Panc1 (cell line): ENCODE measurements around the gene DCTN2. TPM values are rescaled to one million over a fixed set of nuclear protein-coding genes. Genes with fewer than 3 reads are reported as not detected.

Experiments
- ATAC-seq: fragments of 200-7000 bp; cut with Tn5 transposase; 2 replicates; pipeline ENCODE4 v1.9.1; 2020; ENCODE audit warnings: mild to moderate bottlenecking, moderate library complexity
- BruUV-seq: library from RNA; stranded (reverse); fragments of 400-500 nt; replicated peaks from 2 replicates; lab custom pipeline; 2021; lab: Mats Ljungman, UMichigan
- CTCF ChIA-PET: fragments of 300-600 bp; sonication (Branson Sonifier 250); formaldehyde crosslinking; loops from one replicate; lab custom pipeline; 2022; ENCODE audit warnings: antibody characterized with exemption; lab: Charles Lee
- POLR2A ChIA-PET: fragments of 300-600 bp; sonication (Branson Sonifier 250); formaldehyde crosslinking; loops from one replicate; lab custom pipeline; 2022; ENCODE audit warnings: antibody characterized with exemption; lab: Charles Lee
- DNase-seq: peaks from one replicate; pipeline ENCODE4 v3.0.0-alpha.2; 2010; ENCODE audit warnings: low read depth, low spot score
- H3K27ac ChIP-seq: 2 replicates; pipeline ENCODE4 v1.5.1; 2011; ENCODE audit warnings: mild to moderate bottlenecking, low read length, inconsistent platforms
- H3K27me3 ChIP-seq: fragments of 200-500 bp; sonication (Bioruptor generic); 2 replicates; pipeline ENCODE4 v1.6.0; 2014; ENCODE audit warnings: low read length, inconsistent platforms; ENCODE audit not compliant: control insufficient read depth, insufficient read depth
- H3K36me3 ChIP-seq: fragments of 200-500 bp; sonication (Bioruptor generic); 2 replicates; pipeline ENCODE4 v1.5.1; 2014; ENCODE audit warnings: inconsistent platforms, mild to moderate bottlenecking, low read length, moderate library complexity; ENCODE audit not compliant: control insufficient read depth, insufficient read depth
- H3K4me1 ChIP-seq: 2 replicates; pipeline ENCODE4 v1.5.1; 2011; ENCODE audit warnings: inconsistent platforms, mild to moderate bottlenecking, low read length, moderate library complexity; ENCODE audit not compliant: control insufficient read depth, insufficient read depth
- H3K4me3 ChIP-seq, 2 experiments: 2 replicates each; pipeline ENCODE4 v1.5.1; 2011 to 2012; ENCODE audit warnings: low read depth in 2 of 2, low read length in 2 of 2, mild to moderate bottlenecking in 2 of 2, inconsistent platforms in 1 of 2, moderate library complexity in 1 of 2
- H3K9me3 ChIP-seq: fragments of 200-500 bp; sonication (Bioruptor generic); 2 replicates; pipeline ENCODE4 v1.5.1; 2014; ENCODE audit warnings: low read depth, mild to moderate bottlenecking, inconsistent platforms, low read length, moderate library complexity; ENCODE audit not compliant: control insufficient read depth, insufficient read depth
- POLR2AphosphoS5 ChIP-seq: IDR thresholded peaks from 2 replicates; pipeline ENCODE4 v1.6.1; 2012; ENCODE audit warnings: mild to moderate bottlenecking, low read depth, low read length, moderate library complexity
- SIN3A ChIP-seq: IDR thresholded peaks from 2 replicates; pipeline ENCODE4 v1.6.1; 2012; ENCODE audit warnings: low read depth, mild to moderate bottlenecking, low read length, moderate library complexity, borderline replicate concordance; ENCODE audit not compliant: insufficient read depth
- TCF7L2 ChIP-seq: IDR thresholded peaks from 2 replicates; pipeline ENCODE4 v1.6.1; 2011; ENCODE audit warnings: mild to moderate bottlenecking, low read depth, low read length, inconsistent platforms
- in situ Hi-C: cut with HindIII; loops from 2 replicates; pipeline ENCODE4 v1.10.0; 2016; ENCODE audit warnings: low sequenced_read_pairs, low pct_unique_long_range_greater_than_20kb
- intact Hi-C: fragments of 100-400 bp; cut with micrococcal nuclease; formaldehyde crosslinking; loops from one replicate; pipeline ENCODE4 v1.10.0; 2022; ENCODE audit not compliant: unreplicated experiment
- total RNA-seq: library from RNA; stranded (reverse); gene quantifications from one replicate; pipeline ENCODE4 v1.2.1, GENCODE V29; 2021; ENCODE audit not compliant: unreplicated experiment
- TF ChIP-seq, protein P1 (sequence below), 2 experiments: IDR thresholded peaks; 2 replicates each; pipeline ENCODE4 v1.6.1; 2011 to 2012; ENCODE audit warnings: low read depth in 2 of 2, control low read depth in 1 of 2, low read length in 1 of 2, mild to moderate bottlenecking in 1 of 2, moderate library complexity in 1 of 2; ENCODE audit not compliant: insufficient read depth in 1 of 2
- TF ChIP-seq, protein P2 (sequence below): fragments of 450-650 bp; IDR thresholded peaks from 2 replicates; pipeline ENCODE4 v1.5.1; 2017; ENCODE audit warnings: mild to moderate bottlenecking

Gene DCTN2
- total RNA-seq, 1 experiment from 2014 or later: 97.6 TPM

DNA sequence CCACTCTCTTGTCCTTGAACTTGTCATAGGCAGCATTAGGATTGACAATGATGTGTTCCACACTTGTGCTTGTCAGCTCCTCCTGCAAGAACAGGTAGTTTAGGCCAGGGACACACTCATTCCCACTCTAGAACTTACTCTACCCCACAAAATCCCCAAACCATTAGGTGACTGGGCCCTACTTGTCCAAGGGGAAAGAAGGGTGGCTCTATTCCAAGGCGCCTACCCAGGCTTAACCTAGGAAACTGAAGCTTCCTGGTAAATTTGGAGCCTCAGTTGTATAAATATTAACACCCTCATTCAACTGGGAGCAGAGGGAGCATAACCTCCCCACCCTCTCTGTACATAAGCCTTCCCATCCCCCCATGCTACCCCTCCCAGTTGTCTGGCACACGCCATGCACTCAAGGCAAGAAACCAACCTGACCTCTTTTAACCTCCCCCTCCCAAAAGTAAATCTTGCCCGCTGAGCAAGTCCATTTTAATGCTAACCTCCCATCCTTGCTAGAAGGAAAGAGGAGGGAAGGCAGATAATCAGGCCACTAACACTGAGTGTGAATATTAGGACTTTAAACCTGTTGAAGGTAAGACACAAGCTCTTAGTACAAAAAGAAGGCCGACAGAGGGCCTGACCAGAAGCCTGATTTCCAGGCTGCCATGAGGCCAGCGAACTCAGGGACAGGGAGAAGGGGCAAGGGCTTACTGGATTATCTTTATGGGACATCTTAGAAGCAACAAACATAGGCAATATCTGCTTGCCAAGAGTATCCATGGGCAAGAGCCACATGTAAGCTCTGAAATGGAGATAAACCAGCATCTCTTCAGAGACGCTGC, 11.0 kb downstream of the DCTN2 start:
- H3K27ac ChIP-seq: no peak overlapping the region
- TF ChIP-seq TCF7L2 (no peak), SIN3A (no peak), POLR2AphosphoS5 (no peak)
- TF ChIP-seq, protein P1, sequence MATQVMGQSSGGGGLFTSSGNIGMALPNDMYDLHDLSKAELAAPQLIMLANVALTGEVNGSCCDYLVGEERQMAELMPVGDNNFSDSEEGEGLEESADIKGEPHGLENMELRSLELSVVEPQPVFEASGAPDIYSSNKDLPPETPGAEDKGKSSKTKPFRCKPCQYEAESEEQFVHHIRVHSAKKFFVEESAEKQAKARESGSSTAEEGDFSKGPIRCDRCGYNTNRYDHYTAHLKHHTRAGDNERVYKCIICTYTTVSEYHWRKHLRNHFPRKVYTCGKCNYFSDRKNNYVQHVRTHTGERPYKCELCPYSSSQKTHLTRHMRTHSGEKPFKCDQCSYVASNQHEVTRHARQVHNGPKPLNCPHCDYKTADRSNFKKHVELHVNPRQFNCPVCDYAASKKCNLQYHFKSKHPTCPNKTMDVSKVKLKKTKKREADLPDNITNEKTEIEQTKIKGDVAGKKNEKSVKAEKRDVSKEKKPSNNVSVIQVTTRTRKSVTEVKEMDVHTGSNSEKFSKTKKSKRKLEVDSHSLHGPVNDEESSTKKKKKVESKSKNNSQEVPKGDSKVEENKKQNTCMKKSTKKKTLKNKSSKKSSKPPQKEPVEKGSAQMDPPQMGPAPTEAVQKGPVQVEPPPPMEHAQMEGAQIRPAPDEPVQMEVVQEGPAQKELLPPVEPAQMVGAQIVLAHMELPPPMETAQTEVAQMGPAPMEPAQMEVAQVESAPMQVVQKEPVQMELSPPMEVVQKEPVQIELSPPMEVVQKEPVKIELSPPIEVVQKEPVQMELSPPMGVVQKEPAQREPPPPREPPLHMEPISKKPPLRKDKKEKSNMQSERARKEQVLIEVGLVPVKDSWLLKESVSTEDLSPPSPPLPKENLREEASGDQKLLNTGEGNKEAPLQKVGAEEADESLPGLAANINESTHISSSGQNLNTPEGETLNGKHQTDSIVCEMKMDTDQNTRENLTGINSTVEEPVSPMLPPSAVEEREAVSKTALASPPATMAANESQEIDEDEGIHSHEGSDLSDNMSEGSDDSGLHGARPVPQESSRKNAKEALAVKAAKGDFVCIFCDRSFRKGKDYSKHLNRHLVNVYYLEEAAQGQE (IDR thresholded peaks at IDR 0.05; ENCODE audit: insufficient read depth in 1 of 2, low read depth in 2 of 2, low read length in 1 of 2): no peak
- TF ChIP-seq, protein P2, sequence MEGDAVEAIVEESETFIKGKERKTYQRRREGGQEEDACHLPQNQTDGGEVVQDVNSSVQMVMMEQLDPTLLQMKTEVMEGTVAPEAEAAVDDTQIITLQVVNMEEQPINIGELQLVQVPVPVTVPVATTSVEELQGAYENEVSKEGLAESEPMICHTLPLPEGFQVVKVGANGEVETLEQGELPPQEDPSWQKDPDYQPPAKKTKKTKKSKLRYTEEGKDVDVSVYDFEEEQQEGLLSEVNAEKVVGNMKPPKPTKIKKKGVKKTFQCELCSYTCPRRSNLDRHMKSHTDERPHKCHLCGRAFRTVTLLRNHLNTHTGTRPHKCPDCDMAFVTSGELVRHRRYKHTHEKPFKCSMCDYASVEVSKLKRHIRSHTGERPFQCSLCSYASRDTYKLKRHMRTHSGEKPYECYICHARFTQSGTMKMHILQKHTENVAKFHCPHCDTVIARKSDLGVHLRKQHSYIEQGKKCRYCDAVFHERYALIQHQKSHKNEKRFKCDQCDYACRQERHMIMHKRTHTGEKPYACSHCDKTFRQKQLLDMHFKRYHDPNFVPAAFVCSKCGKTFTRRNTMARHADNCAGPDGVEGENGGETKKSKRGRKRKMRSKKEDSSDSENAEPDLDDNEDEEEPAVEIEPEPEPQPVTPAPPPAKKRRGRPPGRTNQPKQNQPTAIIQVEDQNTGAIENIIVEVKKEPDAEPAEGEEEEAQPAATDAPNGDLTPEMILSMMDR: no peak
- ChIA-PET POLR2A (no interaction called here), CTCF (no interaction called here)
- H3K4me1 ChIP-seq: no peaks in the 10 kb centered on the region
- intact Hi-C loops: no loop called here
- in situ Hi-C loops: no loop called here
- BruUV-seq: no TSS peak
- H3K36me3 ChIP-seq: peaks cover 6% of the 10 kb centered on the region
- H3K4me3 ChIP-seq: no peak overlapping the region
- no peaks in the 10 kb centered on the region for H3K27me3 ChIP-seq
- DNase-seq (no peak), ATAC-seq (no peak)
- H3K9me3 ChIP-seq: no peaks in the 10 kb centered on the region

DNA sequence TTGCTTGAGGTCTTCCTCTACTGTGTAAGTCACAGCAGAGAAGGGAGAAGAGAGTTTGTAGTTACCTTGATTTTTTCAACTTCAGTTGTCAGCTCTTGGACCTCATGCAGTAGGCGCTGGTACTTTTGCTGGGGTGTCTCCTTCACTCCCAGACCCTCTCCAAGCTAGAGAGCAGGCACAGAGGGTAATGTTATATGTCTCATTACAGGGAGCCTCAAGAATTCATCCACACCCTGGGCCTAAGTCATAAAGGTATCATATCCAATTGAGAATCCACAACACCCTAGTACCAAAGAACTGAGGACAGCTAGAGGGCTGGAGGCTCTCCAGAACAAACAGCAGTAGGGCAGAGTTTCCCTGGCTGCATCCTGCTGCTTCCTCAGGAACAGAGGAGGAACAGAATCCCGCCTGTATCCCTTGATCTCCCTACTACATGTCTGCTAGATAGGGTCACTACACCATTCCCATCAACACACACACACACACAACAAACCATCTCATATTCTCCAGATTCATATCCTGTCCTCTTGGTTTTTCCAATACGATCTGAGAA, 11.9 kb downstream of the DCTN2 start:
- POLR2A ChIA-PET: interaction anchor here (0.6 kb wide), 1 partner anchor 82 kb away, joined by 5 read pairs; no protein-coding TSS in a partner anchor
- Histone ChIP-seq H3K36me3 (peaks cover 14% of the 10 kb centered on the region), H3K4me1 (no peaks in the 10 kb centered on the region), H3K9me3 (no peaks in the 10 kb centered on the region), H3K27me3 (no peaks in the 10 kb centered on the region), H3K27ac (no peak overlapping the region), H3K4me3 (no peak overlapping the region)
- DNase-seq: no peak
- ATAC-seq: no peak
- intact Hi-C loops (no loop called here), in situ Hi-C loops (no loop called here)
- CTCF ChIA-PET: no interaction called here
- TF ChIP-seq SIN3A: no peak
- TF ChIP-seq, protein P2: no peak
- no peak for TF ChIP-seq TCF7L2
- no peak for TF ChIP-seq POLR2AphosphoS5
- TF ChIP-seq, protein P1 (IDR thresholded peaks at IDR 0.05; ENCODE audit: insufficient read depth in 1 of 2, low read depth in 2 of 2, low read length in 1 of 2): no peak
- BruUV-seq: no TSS peak
